RKO (cell line): ENCODE measurements around the gene GTF3C2.
A peak's percentile ranks its signal among the peaks of the same experiment; 100 is the strongest.
"Not testable (repeated sequence)": the region's sequence is repeated elsewhere in the genome, so short reads cannot be mapped to it uniquely, and the experiment has no call there.

Source experiments
- DNase-seq: peaks from one replicate; pipeline ENCODE4 v3.0.0-alpha.2; 2016; ENCODE audit warnings: low spot score

Gene GTF3C2

GRCh38 chr2:27320958-27321543 is 35.5 kb downstream of the GTF3C2 start:
- peak; percentile 99 for DNase-seq

- DNase-seq, result not testable (repeated sequence)
Measured at GRCh38 chr2:27319839-27320238, 36.7 kb downstream of the GTF3C2 start.

- no peak for DNase-seq
Measured at GRCh38 chr2:27316655-27317412, 39.7 kb downstream of the GTF3C2 start.

- DNase-seq, result no peak
Measured at GRCh38 chr2:27315122-27315521, 41.4 kb downstream of the GTF3C2 start.

- no peak for DNase-seq
Measured at GRCh38 chr2:27314709-27315108, 41.9 kb downstream of the GTF3C2 start.

- no peak for DNase-seq
Measured at GRCh38 chr2:27313882-27314645, 42.5 kb downstream of the GTF3C2 start.

- no peak for DNase-seq
Measured at GRCh38 chr2:27312152-27312551, 44.4 kb downstream of the GTF3C2 start.

GRCh38 chr2:27309651-27310050 is 46.9 kb downstream of the GTF3C2 start:
- no peak for DNase-seq

GRCh38 chr2:27308359-27308881 is 48.1 kb downstream of the GTF3C2 start, which contains the start of gene UCN:
Gene UCN, minus strand, starts transcription at chr2:27308445. Its CDS starts 550 bp downstream, at chr2:27307895.
- no peak for DNase-seq

GRCh38 chr2:27307545-27308358 is 48.8 kb downstream of the GTF3C2 start:
- DNase-seq, result no peak

GRCh38 chr2:27307287-27307544 is 49.3 kb downstream of the GTF3C2 start:
- DNase-seq, result no peak

GRCh38 chr2:27306573-27307286 is 49.8 kb downstream of the GTF3C2 start:
- no peak for DNase-seq

GRCh38 chr2:27306136-27306535 is 50.4 kb downstream of the GTF3C2 start:
- no peak for DNase-seq

GRCh38 chr2:27305516-27305915 is 51.0 kb downstream of the GTF3C2 start:
- DNase-seq, result no peak

- no peak for DNase-seq
Measured at GRCh38 chr2:27304488-27305240, 51.9 kb downstream of the GTF3C2 start.

- DNase-seq, result peak; percentile 86
Measured at GRCh38 chr2:27303093-27304025, 53.2 kb downstream of the GTF3C2 start.

- DNase-seq, result not testable (repeated sequence)
Measured at GRCh38 chr2:27300606-27301005, 56.0 kb downstream of the GTF3C2 start.

- DNase-seq, result no peak
Measured at GRCh38 chr2:27298391-27299080, 58.0 kb downstream of the GTF3C2 start.

- no peak for DNase-seq
Measured at GRCh38 chr2:27297195-27297594, 59.4 kb downstream of the GTF3C2 start.
